WERI-Rb-1 (cell line): ENCODE results near the gene NKX6-2.

ENCODE experiments used
- DNase-seq: peaks from one replicate; pipeline ENCODE4 v3.0.0-alpha.2; 2020
- H3K27ac ChIP-seq: fragments of 250-450 bp; sonication (Bioruptor Pico); 2 replicates; pipeline ENCODE4 v1.5.1; 2020; ENCODE audit warnings: mild to moderate bottlenecking, moderate library complexity
- H3K27me3 ChIP-seq: fragments of 250-450 bp; sonication (Bioruptor Pico); 2 replicates; pipeline ENCODE4 v1.5.1; 2021; ENCODE audit warnings: mild to moderate bottlenecking, low read depth, moderate library complexity; ENCODE audit not compliant: insufficient read depth, severe bottlenecking
- H3K36me3 ChIP-seq: fragments of 250-450 bp; sonication (Bioruptor Pico); 2 replicates; pipeline ENCODE4 v1.5.1; 2020; ENCODE audit warnings: mild to moderate bottlenecking, moderate library complexity
- H3K4me3 ChIP-seq: 2 replicates; pipeline ENCODE4 v1.5.1; 2011; ENCODE audit warnings: low read depth, mild to moderate bottlenecking, control low read depth, low read length
- H3K9me3 ChIP-seq: fragments of 250-450 bp; sonication (Bioruptor Pico); 2 replicates; pipeline ENCODE4 v1.5.1; 2021; ENCODE audit warnings: mild to moderate bottlenecking, moderate library complexity; ENCODE audit not compliant: severe bottlenecking
- CTCF ChIP-seq: IDR thresholded peaks from 2 replicates; pipeline ENCODE4 v1.5.1; 2011; ENCODE audit warnings: low read depth, mild to moderate bottlenecking, control low read depth, inconsistent platforms, low read length

NKX6-2 gene

GRCh38 chr10:132758865-132759264 lies 27.1 kb downstream of the NKX6-2 start:
- Histone ChIP-seq H3K4me3 (no peak overlapping the region), H3K27ac (no peak overlapping the region), H3K36me3 (no peaks in the 10 kb centered on the region), H3K27me3 (no peaks in the 10 kb centered on the region), H3K9me3 (peaks cover 2% of the 10 kb centered on the region)
- DNase-seq = no peak
- no peak for TF ChIP-seq CTCF

- H3K4me3 ChIP-seq = no peak overlapping the region
- no peak overlapping the region for H3K27ac ChIP-seq
- no peak for TF ChIP-seq CTCF
- no peaks in the 10 kb centered on the region for H3K27me3 ChIP-seq
- H3K9me3 ChIP-seq = peaks cover 2% of the 10 kb centered on the region
- no peaks in the 10 kb centered on the region for H3K36me3 ChIP-seq
- no peak for DNase-seq
Measured at GRCh38 chr10:132757171-132757570, 28.8 kb downstream of the NKX6-2 start.

- H3K27ac ChIP-seq = no peak overlapping the region
- H3K4me3 ChIP-seq = no peak overlapping the region
- H3K27me3 ChIP-seq = no peaks in the 10 kb centered on the region
- H3K36me3 ChIP-seq = no peaks in the 10 kb centered on the region
- DNase-seq = no peak
- no peak for TF ChIP-seq CTCF
- H3K9me3 ChIP-seq = no peaks in the 10 kb centered on the region
Measured at GRCh38 chr10:132756591-132756990, 29.4 kb downstream of the NKX6-2 start.

GRCh38 chr10:132755166-132755711 lies 30.7 kb downstream of the NKX6-2 start:
- TF ChIP-seq CTCF = no peak
- Histone ChIP-seq H3K4me3 (no peak overlapping the region), H3K9me3 (no peaks in the 10 kb centered on the region), H3K27ac (no peak overlapping the region), H3K27me3 (no peaks in the 10 kb centered on the region), H3K36me3 (no peaks in the 10 kb centered on the region)
- no peak for DNase-seq

GRCh38 chr10:132754071-132754470 lies 31.9 kb downstream of the NKX6-2 start:
- TF ChIP-seq CTCF = no peak
- Histone ChIP-seq H3K9me3 (no peaks in the 10 kb centered on the region), H3K4me3 (no peak overlapping the region), H3K27me3 (no peaks in the 10 kb centered on the region), H3K27ac (peak overlapping the region; percentile 47), H3K36me3 (no peaks in the 10 kb centered on the region)
- no peak for DNase-seq

GRCh38 chr10:132753596-132753995 lies 32.4 kb downstream of the NKX6-2 start:
- no peaks in the 10 kb centered on the region for H3K36me3 ChIP-seq
- H3K9me3 ChIP-seq = no peaks in the 10 kb centered on the region
- TF ChIP-seq CTCF = no peak
- H3K4me3 ChIP-seq = no peak overlapping the region
- peak; percentile 65 for DNase-seq
- peak overlapping the region; percentile 47 for H3K27ac ChIP-seq
- H3K27me3 ChIP-seq = no peaks in the 10 kb centered on the region
